Left hindlimb (tissue), 1 donor: Measurements from ENCODE around the gene KCTD17.
"Not testable (repeated sequence)": the region's sequence is repeated elsewhere in the genome, so short reads cannot be mapped to it uniquely, and the experiment has no call there.

Experiments
- DNase-seq: peaks from one replicate; pipeline ENCODE4 v3.0.0-alpha.2; 2018

Gene KCTD17

DNA sequence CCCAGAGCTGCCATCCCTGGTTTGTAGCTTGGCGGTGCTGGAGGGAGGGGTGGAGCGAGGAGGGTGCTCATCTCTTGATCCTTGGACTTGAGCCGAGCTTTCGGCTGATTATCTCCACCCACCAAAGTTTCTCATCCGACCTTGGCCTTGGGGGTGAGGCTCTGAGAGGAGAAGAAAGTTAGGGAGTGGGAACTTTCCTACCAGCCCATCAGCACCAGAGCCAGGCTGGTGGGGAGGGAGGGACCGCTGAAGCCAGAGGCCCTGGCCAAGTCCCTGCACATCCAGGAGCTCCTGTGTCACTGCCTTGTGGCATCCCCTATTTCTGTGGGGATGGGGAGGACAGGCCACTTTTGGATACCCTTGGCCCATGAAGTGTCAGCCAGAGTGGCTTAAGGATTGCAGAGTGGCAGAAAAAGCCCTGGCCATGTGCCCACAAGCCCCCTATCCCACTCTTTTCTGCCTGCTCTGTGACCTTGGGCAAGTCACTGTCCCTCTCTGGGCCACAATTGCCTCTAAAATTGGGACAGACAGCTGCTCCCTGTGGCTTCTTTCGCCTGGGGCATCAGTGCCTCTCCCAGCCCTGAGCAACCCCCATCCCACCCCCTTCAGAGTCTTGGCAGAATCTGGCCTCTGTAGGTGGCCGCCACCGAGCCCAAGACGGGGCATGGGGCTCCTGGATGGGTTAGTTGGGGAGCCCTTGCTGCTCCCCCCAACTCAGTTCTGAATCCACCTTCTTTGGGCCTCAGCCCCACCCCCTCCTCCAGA, 10.3 kb downstream of the KCTD17 start:
- no peak for DNase-seq

- DNase-seq, result no peak
These were observed 10.8 kb downstream of the KCTD17 start for GRCh38 chr22:37062376-37062675.

DNA sequence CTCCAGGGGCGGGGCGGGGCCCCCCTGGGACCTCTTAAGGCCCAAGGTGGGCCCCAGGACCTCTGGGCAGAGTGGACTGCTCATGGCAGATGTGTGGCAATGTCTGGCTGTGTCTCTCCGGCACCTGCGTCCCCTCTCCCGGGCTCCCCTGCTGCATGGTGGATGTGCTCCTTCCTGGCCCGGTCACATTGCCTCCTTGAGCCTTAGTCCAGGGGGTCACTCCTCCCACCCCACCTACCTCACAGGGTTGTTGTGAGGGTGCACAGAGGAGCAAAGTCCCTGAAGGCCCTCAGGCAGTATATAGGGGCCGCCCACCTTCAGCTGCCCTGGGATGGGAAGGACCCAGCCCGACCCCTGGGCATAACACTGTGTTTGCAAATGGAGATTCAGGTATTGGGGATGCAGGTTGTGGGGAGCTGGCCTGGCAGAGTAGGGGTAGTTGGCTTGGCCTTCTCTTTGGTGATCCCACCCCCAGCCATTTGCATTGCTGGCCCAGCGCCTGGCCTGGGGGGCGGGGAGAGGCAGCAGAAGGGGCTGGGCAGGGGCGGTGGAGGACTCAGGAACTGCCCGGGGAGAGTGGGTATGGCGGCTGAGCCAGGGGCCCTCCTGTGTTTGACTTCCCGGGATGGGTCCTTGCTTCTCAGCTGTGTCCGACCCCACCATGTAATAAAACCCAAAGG, 11.3 kb downstream of the KCTD17 start:
- DNase-seq, result no peak

- DNase-seq, result no peak
These were observed 12.2 kb downstream of the KCTD17 start for GRCh38 chr22:37063431-37064420.

DNA sequence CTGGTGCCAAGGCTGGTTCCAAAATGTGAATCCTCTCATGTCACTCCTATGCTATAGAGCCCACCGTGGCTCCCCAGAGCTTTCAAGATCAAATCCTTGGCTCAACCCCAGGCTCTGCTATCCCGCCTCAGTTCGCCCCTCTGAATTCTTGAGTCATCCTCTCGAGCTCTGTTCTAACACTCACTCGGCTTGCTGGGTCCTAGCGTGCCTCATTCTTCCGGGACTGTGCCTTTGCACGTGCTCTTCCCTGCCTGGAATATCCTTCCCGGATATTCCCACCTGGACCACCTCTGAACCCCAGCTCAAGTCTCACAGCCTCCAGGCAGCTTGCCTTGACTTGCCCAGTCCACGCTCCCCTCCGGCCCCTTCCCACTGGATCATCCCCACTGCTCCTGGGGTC, 13.0 kb downstream of the KCTD17 start:
- DNase-seq, result no peak

DNA sequence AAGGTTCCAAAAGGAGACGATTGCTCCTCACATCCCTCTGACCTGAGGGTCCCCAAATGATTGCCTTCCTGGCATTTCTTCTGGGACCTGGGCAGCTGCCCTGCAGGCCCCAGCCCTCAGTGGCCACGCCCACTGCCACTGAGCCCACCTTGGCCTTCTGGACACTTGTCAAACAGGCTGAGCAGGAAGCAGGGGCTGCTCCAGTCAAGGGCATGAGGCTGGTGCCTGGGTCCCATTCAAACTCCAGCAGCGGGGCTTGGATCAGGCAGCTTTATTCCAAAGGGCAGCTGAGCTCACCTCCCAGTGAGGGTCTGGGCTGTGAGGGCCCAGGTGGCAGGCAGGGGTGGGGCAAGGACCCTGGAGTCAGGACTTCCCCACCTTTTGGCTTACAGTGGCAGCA, 13.6 kb downstream of the KCTD17 start:
- DNase-seq, result no peak

GRCh38 chr22:37065961-37066360, 14.4 kb downstream of the KCTD17 start:
- no peak for DNase-seq

DNA sequence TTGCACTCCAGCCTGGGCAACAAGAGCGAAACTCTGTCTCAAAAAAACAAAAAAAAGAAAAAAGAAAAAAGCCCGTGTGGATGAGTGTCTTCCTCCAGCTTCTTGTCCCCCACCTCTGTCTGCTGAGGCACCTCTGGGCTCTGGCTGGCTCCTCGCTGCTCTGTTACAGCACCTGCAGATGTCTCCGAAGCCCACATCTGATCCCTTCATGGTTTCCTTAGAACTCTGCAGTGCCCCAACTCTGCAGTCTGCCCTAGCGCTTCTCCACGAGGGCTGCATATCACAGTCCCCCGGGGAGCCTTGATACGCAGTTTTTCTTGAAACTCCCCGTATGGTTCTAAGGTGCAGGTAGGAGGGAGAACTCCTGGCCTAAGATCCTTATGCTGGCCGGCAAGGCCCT, 15.9 kb downstream of the KCTD17 start:
- no peak for DNase-seq

DNA sequence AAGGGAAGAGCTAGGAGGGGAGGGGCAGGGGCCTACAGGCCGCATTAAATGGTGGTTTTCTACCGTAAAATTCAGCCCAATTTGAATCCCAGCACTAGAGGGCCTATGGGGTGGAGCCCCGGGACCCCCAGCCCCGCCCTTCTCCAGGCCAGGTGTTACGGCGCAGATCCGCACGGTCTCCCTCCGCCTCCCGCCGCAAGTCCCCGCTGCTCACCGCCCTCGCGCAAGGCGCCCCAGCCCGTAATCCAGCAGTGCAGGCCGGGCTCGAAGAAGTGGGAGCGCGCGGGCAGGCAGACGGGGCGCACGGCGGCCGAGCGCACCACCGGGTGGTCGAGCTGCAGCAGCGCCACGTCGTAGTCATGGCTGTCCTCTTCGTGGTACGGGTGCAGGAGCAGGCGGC, 17.3 kb downstream of the KCTD17 start:
- DNase-seq, result no peak

GRCh38 chr22:37069319-37069718, 17.8 kb downstream of the KCTD17 start:
- DNase-seq, result no peak

DNA sequence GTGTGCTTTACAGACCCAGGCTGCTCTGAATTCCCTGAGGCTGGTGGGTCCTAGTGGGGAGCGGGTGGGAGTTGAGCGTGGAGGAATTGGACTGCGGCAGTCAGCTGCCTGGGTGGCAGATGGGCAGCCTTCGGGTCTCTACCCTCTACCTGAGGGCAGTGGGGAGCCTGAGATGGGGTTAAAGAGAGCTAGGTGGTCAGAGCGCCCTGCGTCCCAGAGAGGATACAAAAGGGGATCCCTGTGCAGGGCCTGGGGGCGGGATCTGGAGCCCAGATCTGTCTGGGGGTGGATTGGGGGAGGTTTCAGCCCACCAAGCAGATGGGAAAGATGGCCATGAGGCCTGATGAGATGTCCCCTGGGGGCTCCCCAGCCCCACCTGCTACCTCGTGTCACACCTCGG, 18.2 kb downstream of the KCTD17 start:
- no peak for DNase-seq

DNA sequence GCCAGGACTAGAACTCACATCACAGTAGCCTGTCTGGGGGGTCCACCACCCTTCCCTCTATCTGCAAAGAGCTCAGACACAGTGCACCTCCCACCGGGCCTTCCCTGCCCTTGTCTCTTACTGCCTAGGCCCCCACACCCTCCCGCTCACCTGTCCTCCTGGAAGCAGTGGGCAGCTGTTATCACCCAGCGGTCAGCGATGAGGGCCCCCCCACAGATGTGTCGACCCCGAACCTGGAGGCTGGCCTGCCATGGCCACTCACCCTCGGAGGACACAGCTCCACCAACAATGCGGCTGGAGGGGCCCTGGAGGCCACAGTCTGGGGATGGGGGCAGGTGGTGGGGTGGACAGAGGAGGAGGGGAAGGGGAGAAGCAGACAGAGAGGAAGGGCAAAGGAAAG, 18.8 kb downstream of the KCTD17 start:
- no peak for DNase-seq

DNA sequence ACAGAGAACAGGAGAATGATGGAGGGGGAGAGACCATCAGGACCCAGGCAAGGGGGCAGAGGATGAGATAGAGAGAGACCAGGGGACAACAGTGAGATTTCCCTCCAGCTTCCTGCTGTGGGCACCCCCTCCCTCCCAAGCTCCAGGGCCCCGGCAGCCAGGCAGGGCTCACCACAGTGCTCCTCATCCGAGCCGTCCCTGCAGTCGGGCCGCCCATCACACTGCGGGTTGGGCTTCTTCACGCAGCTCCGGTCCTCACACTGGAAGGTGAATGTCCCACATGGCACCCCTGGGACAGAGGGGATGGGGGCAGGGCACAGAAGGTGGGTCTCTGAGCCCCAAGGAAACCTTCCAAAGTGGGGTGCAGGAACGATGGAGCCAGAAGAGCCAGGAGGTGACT, 19.2 kb downstream of the KCTD17 start:
- DNase-seq, result no peak

DNA sequence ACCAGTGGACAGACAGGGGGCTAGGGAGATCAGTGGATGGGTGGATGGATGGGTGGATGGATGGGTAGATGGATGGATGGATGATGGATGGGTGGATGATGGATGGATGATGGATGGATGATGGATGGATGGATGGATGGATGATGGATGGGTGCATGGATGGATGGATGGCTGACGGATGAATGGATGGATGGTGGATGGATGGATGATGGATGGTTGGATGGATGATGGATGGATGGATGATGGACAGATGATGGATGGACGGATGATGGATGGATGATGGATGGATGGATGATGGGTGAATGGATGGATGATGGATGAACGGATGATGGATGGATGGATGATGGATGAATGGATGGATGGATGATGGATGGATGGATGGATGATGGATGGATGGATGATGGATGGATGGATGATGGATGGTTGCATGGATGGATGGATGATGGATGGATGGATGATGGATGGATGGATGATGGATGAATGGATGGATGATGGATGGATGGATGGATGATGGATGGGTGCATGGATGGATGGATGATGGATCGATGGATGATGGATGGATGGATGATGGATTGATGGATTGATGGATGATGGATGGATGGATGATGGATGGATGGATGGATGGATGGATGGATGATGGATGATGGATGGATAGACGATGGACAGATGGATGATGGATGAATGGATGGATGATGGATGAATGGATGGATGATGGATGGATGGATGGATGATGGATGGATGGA, 20.5 kb downstream of the KCTD17 start:
- DNase-seq, result not testable (repeated sequence)

- no peak for DNase-seq
These were observed 21.1 kb downstream of the KCTD17 start for GRCh38 chr22:37072673-37073072.

DNA sequence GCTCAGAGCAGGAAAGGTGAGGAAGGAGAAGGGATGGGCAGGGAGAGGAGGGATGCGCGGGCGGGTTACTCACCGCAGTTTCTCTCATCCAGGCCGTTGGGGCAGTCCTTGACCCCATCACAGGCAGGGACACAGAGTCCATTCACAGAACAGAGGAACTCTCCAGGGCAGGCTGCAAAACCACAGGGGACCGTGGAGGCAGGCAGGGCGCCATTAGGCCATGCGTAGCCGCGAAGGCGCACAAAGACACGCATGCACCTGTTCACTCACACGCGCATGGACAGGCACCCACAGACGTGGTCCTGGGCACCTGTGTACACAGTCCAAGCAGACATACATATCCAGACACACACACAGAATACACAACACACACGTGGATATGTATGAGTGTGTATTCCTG, 23.0 kb downstream of the KCTD17 start:
- DNase-seq, result no peak

DNA sequence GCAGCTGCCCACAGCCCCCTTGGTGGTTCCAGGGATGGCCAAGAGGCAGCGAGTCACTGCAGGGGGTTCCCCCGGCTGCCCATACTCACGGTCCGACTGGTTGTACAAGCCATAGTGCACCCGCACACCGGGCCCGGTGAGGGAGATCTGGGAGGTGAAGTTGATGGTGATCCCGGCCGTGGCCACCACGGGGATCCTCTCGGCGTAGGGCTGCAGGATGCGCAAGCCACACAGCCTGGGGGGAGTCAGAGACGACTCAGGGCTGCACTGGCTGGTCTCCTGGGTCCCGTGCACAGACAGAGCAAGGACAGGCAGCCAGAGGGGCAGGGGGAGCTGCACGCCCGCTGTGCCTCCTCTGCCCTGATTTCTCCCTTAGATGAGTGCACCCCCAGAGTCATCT, 23.5 kb downstream of the KCTD17 start:
- no peak for DNase-seq

DNA sequence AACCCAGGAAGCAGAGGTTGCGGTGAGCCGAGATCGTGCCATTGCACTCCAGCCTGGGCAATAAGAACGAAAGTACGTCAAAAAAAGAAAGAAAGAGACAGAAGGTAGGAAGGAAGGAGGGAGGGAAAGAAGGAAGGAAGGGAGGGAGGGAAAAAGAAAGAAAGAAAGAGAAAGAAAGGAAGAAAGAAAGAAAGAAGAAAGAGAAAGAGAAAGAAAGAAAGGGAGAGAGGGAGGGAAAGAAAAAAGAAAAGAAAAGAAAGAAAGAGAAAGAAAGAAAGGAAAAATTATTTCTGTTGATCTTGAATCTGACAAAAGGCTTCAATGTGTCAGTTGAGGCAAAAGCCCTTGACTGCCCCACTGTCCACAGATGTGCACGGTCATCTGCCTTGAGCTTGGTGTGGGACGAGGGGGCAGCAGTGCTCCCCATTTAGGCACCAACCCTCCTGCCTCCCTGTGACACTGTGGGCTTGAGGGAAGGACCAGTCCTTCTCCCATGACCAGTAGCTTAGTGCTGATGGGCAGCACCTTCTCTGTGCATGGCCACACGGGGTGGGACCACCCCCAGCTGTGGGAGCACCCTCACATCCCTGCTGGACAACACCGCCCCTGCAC, 24.4 kb downstream of the KCTD17 start:
- DNase-seq, result no peak

- no peak for DNase-seq
These were observed 26.4 kb downstream of the KCTD17 start for GRCh38 chr22:37077802-37078448.

GRCh38 chr22:37079158-37079557, 27.6 kb downstream of the KCTD17 start:
- no peak for DNase-seq

DNA sequence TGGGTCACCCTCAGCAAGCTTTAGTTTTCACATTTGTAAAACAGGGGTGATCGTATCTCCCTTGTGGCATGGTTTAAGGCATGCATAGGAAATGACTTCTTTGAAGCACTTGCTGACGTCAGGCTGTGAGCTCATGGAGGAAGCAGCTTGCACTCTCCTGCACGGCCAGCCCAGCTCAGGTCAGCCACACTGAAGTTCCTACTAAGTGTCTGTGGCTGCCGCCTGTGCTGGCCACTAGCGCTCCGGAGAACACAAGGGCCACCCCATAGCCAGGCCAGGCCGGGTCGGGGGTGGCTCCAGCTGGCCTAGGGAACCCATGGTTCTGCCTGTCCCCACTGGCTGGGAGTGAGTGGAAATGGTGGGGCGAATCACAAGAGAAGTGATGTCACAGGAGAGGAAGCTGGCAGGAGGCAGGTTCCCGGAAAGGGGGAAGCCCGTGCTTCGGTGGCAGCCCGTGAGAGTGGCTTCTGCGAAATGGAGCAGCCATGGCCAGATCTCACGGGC, 28.2 kb downstream of the KCTD17 start:
- DNase-seq, result no peak

- DNase-seq, result no peak
These were observed 28.9 kb downstream of the KCTD17 start for GRCh38 chr22:37080438-37080837.
